ENCODE measurements around the gene BOLL.
A peak's percentile ranks its signal among the peaks of the same experiment; 100 is the strongest.
"Not testable (repeated sequence)": the region's sequence is repeated elsewhere in the genome, so short reads cannot be mapped to it uniquely, and the experiment has no call there.

BOLL gene

DNA sequence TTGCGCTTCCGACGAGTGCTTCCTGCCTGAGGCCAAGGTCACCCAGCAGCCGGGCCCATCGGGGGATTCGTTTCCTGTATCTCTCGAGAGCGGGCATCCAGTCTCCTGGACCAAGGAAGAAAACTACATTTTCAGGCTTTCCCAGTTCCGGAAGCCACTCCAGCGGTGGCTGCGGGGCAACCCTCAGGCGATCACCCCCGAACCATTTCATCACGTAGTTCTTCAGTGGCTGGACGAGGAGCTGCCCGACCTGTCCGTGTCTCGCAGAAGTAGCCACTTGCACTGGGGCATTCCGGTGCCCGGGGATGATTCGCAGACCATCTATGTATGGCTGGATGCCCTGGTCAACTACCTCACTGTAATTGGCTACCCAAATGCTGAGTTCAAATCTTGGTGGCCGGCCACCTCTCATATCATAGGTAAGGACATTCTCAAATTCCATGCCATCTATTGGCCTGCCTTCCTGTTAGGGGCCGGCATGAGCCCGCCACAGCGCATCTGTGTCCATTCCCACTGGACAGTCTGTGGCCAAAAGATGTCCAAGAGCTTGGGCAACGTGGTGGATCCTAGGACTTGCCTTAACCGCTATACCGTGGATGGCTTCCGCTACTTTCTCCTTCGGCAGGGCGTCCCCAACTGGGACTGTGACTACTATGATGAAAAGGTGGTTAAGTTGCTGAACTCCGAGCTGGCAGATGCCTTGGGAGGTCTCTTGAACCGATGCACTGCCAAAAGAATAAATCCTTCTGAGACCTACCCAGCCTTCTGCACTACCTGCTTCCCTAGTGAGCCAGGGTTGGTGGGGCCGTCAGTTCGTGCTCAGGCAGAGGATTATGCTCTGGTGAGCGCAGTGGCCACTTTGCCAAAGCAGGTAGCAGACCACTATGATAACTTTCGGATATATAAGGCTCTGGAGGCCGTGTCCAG is 78.9 kb downstream of the BOLL start:
- no peak for DNase-seq

DNA sequence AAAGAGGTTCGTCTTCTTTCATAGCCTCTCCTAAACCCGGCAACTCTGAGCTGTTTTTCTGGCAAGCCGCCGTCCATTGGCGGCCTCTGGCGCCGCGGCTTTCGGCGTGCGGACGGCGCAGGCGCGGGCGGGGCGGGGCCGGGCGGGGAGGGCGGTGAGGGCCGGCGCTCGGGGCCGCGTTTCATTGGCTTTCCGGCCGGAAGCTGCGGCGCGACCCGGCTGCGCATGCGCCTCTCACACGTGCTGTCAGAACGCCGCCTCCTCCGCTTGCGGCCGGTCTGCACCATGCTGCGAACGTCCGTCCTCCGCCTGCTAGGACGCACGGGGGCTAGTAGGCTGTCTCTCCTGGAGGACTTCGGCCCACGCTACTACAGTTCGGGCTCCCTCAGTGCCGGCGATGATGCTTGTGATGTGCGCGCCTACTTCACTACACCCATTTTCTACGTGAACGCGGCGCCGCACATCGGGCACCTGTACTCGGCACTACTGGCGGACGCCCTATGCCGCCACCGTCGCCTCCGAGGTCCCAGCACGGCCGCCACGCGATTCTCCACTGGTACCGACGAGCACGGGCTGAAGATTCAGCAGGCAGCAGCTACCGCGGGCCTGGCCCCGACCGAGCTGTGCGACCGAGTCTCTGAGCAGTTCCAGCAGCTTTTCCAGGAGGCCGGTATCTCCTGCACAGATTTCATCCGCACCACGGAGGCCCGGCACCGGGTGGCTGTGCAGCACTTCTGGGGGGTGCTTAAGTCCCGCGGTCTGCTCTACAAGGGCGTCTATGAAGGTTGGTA is 79.8 kb downstream of the BOLL start, which contains the start of gene MARS2:
Gene MARS2 (plus strand): TSS at position 249 of the 791 bp plus-strand sequence. CDS start 37 bp downstream, at position 286.
- peak; percentile 82 to 89 for DNase-seq

DNA sequence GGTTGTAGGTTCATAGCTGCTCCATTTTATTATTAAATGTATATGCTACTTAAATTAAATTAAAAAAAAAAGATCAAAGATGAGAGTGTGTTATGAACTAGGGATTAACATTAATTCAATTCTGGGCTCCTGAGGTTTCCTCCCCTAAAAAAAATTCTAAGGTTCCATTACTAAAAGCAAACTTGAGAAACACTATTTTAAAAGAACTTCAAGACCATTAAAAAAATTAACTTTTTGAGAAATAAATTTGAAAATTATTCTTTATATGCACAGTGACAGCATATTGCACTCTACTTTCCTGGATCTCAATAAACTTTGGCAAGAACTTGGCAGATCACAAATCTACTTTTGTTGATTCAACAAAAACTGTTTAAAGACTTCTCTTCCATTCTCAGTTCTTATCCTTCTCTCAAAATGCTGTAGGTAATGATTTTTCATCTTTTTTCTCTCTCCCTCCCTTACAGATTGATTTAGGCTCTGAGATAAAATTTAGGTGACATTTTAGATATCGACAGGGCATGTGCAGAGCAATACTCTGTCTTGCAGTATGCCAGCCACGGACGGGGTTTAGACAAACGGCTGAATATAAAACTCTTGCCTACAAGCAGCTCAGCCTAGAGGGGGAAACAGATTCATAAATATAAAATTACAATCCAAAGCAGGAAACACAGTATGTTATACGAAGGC is 80.5 kb downstream of the BOLL start:
- DNase-seq: no peak

DNA sequence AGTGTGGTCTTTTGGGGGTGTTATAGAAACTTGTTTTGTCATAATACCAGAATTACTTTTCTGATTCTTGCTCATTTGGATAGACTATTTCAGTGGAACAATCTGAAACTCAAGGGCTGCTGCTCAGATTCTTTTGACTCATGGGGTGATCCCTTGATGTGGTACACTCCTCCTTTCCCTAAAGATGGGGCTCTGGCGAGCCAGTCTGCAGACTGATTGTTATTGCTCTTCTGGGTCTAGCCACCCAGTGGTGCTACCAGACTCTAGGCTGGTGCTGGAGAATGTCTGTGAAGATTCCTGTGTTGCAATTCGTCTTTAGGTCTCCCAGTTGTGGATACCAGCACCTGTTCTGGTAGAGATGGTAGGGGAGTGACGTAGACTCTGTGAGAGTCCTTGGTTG is 84.2 kb downstream of the BOLL start:
- no peak for DNase-seq

DNA sequence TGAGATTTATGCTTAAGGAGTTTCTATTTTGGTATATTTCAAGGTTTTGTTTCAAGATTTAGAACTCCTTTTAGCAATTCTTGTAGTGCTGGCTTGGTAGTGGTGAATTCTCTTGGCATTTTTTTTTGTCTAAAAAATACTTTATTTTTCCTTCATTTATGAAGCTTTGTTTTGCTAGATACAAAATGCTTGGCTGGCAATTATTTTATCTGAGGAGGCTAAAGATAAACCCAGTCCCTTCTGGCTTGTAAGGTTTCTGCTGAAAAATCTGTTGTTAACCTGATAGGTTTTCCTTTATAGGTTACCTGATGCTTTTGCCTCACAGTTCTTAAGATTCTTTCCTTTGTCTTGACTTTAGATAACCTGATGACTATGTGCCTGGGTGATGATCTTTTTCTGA is 85.4 kb downstream of the BOLL start:
- not testable (repeated sequence) for DNase-seq

DNA sequence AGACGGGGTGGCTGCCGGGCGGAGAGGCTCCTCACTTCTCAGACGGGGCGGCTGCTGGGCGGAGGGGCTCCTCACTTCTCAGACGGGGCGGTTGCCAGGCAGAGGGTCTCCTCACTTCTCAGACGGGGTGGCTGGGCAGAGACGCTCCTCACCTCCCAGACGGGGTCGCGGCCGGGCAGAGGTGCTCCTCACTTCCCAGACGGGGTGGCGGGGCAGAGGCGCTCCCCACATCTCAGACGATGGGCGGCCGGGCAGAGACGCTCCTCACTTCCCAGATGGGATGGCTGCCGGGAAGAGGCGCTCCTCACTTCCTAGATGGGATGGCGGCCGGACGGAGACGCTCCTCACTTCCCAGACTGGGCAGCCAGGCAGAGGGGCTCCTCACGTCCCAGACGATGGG is 88.5 kb downstream of the BOLL start:
- not testable (repeated sequence) for DNase-seq

DNA sequence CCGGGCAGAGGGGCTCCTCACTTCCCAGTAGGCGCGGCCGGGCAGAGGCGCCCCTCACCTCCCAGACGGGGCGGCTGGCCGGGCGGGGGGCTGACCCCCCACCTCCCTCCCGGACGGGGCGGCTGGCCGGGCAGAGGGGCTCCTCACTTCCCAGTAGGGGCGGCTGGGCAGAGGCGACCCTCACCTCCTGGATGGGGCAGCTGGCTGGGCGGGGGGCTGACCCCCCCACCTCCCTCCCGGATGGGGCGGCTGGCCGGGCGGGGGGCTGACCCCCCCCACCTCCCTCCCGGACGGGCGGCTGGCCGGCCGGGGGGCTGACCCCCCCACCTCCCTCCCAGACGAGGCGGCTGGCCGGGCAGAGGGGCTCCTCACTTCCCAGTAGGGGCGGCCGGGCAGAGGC is 89.1 kb downstream of the BOLL start:
- not testable (repeated sequence) for DNase-seq

DNA sequence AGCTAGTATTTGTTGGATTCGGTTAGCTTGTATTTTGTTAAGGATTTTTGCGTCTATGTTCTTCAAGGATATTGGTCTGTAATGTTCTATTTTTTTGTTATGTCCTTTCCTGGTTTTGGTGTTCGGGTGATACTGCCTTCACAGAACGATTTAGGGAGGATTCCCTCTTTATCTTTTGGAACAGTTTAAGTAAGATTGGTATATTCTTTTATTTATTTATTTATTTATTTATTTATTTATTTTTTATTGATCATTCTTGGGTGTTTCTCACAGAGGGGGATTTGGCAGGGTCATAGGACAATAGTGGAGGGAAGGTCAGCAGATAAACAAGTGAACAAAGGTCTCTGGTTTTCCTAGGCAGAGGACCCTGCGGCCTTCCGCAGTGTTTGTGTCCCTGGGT is 89.9 kb downstream of the BOLL start:
- DNase-seq: not testable (repeated sequence)

DNA sequence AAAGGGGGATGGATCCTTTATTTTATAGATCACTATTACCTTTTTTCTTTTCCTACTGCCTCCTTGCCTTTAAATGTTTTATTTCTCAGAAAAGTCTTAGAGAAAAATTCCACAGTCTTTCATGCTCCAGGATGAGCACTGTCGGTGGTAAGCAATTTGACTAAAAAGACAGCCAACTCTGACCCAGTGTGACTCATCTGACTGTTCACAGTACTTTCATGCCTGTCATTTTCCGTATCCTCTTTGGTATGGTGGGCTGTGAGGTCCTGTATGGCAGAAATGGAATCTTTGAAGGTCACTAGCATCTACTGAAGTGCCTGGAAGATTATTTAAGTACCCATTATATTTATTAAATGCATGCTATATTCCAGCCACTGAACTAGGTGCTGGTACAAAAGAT is 107.6 kb downstream of the BOLL start:
- DNase-seq: no peak

DNA sequence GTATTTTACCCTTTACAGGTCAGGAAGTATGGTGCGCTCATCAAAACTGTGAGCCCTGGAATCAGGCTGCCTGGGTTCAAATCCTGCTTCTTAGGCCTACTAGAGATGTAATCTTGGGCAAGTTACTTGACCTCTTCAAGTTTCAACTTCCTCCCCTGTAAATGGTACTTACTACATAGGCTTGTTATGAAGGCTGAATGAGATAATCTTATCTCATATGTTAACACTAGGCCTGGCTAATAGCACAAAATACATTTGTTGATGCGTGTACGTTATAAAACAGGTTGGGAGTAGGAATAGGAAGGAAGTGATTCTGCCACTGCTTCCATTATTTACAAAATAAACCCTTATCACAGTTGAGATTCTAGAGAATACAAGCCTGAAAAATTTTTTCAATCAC is 108.1 kb downstream of the BOLL start:
- no peak for DNase-seq

Measured in SHP77 (cell line).